GM21737 (cell line): ENCODE results near the gene PRKCA.
"Not testable (repeated sequence)": the region's sequence is repeated elsewhere in the genome, so short reads cannot be mapped to it uniquely, and the experiment has no call there.

Source experiments
- ATAC-seq: cut with Tn5 transposase; IDR thresholded peaks from one replicate; pipeline ENCODE4 v1.9.1; 2021; ENCODE audit warnings: mild to moderate bottlenecking, moderate library complexity; ENCODE audit not compliant: unreplicated experiment

The PRKCA gene

GRCh38 chr17:66301864-66302741 lies at the start of gene PRKCA:
Gene PRKCA, plus strand, starts transcription at chr17:66302613.
- ATAC-seq = peak; percentile 78

GRCh38 chr17:66253458-66253857 lies 49.0 kb upstream of the PRKCA start:
- not testable (repeated sequence) for ATAC-seq

GRCh38 chr17:66255112-66255511 lies 47.3 kb upstream of the PRKCA start:
- no peak for ATAC-seq

GRCh38 chr17:66255527-66255971 lies 46.9 kb upstream of the PRKCA start:
- ATAC-seq = no peak

GRCh38 chr17:66260275-66260674 lies 42.1 kb upstream of the PRKCA start:
- ATAC-seq = no peak

GRCh38 chr17:66260688-66261087 lies 41.7 kb upstream of the PRKCA start:
- no peak for ATAC-seq

- ATAC-seq = no peak
These were observed 39.6 kb upstream of the PRKCA start for GRCh38 chr17:66262767-66263166.

- ATAC-seq = no peak
These were observed 37.7 kb upstream of the PRKCA start for GRCh38 chr17:66264696-66265095.

GRCh38 chr17:66268247-66268927 lies 34.0 kb upstream of the PRKCA start:
- ATAC-seq = no peak

- ATAC-seq = no peak
These were observed 32.3 kb upstream of the PRKCA start for GRCh38 chr17:66270106-66270505.

GRCh38 chr17:66271512-66271911 lies 30.9 kb upstream of the PRKCA start:
- no peak for ATAC-seq

GRCh38 chr17:66272811-66273585 lies 29.4 kb upstream of the PRKCA start:
- no peak for ATAC-seq

GRCh38 chr17:66273586-66273848 lies 28.9 kb upstream of the PRKCA start:
- ATAC-seq = no peak

GRCh38 chr17:66275651-66276050 lies 26.8 kb upstream of the PRKCA start:
- no peak for ATAC-seq

- ATAC-seq = no peak
These were observed 26.0 kb upstream of the PRKCA start for GRCh38 chr17:66276328-66276937.

GRCh38 chr17:66277191-66277590 lies 25.2 kb upstream of the PRKCA start:
- no peak for ATAC-seq

- no peak for ATAC-seq
These were observed 20.6 kb upstream of the PRKCA start for GRCh38 chr17:66281661-66282369.

- no peak for ATAC-seq
These were observed 19.0 kb upstream of the PRKCA start for GRCh38 chr17:66283296-66283934.

- no peak for ATAC-seq
These were observed 18.4 kb upstream of the PRKCA start for GRCh38 chr17:66283971-66284370.

GRCh38 chr17:66285149-66285548 lies 17.3 kb upstream of the PRKCA start:
- no peak for ATAC-seq
